Stimulated activated CD8-positive, alpha-beta memory T cell treated with anti-CD3 and anti-CD28 coated beads, Interleukin-4, amount 100 ng/mL, for 1 hour (primary cell): Measurements from ENCODE around the gene CHD1.
"Not testable (repeated sequence)": the region's sequence is repeated elsewhere in the genome, so short reads cannot be mapped to it uniquely, and the experiment has no call there.

Experiments
- DNase-seq, 2 donors: peaks; one replicate each; pipeline ENCODE4 v3.0.0-alpha.2; 2020; ENCODE audit warnings: low read depth in 2 of 2, low spot score in 1 of 2

Gene CHD1

DNA sequence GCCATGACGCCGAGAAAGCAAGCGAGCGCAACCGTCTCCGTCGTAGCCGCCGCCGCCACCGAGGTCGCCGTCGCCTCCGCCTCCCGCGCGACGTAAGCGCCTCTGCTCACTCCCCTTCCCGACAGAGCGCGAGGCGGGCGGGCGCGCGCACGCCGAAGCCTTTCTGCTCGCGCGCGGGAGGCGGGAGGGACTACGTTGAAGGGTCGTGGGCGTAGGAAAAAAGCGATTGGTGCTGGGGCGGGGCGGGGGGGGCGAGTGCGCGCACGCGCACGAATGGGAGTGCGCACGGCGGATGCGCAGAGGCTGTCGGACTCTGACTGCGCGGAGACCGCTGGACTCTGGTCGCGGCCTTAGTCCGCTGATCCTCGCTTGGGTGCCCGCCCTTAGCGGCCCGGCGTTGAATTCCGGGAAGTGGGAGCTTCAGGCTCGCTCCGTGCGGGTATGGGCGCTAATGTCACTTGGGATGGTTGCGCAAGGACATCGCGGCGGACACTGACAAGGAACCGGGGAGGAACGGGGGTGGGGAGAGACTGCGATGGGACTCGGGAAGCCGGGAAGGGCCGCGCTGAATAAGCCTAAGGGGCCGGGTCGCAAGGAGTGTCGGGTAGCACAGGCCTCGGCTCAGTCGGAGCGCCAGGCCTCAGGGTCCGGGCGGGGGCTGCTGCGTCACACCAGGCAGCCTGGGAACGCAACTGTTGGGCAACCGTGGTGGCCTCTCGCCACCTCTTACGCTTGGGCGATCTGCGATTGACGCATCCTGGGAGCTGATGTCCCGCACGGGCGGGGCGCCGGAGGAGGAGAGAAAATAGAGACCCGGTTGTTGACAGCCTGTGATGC is at the start of gene CHD1:
CHD1 (minus strand) TSS at position 135 of the 837 bp plus-strand sequence. CDS start 2,621 bp downstream, outside the sequence.
- DNase-seq, result peak; percentile 84 to 92

DNA sequence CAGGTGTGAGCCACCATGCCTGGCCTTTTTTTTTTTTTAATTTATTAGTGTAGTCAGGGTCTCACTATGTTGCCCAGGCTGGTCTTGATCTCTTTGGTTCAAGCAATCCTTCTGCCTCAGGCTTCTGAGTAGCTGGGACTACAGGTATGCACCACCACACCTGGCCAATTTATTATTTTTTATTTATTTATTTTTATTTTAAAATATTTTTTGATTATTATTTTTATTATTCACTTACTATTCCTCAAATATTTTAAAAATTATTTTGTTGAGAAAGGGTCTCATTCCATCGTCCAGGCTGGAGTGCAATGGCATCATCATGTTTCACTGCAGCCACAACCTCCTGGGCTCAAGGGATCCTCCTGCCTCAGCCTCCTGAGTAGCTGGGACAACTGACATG is 49.7 kb upstream of the CHD1 start:
- DNase-seq, result no peak

DNA sequence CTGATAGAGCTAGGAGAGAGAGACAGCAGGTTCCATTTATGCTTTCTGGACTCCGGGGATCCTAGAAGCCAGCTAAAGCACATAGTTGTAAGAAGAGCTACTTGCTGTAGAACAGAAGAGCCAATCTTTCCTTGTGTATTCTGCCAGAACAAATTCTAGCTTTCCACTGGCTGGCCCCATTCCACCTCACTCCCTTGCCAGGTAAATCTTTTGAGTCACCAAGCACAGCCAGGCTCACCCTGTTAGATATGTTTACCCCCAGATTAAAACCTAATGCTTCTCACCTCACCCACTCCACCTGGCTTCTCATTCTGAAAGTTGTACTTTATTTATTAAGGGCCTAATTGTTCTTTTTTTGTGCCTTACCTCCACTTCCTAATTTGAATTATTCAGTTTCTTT is 48.9 kb upstream of the CHD1 start:
- no peak for DNase-seq

DNA sequence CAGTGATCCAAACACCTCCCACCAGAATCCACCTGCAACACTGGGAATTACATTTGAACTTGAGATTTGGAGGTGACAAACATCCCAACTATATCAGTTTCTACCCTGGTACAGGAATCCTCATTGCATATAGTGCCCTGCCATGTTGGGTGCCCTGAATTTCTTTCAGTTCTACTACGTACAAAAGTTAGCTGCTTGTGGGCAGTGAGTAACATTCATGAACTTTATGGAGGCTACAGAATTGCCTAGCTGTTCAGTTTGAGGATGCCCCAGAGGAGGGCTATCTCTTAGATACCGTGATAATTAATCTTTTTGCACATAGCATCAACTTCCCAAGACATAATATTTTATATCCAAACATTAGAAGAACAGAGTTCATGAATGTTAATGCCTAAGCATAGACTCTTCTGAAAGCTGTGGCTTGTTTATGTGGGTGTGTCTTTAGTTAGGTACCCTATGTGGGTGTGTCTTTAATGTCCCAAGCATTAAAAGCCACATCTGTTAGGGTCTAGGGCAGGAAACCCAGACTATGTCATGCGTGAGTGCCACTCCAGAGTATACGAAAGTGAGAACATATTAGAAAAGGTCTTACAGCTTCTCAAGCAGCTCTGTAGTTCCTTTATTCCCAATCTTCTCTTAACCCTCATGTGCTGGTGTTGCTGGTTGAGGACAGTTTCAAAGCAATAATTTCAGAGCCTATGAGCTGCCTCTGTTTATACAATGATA is 47.0 kb upstream of the CHD1 start:
- DNase-seq, result no peak

DNA sequence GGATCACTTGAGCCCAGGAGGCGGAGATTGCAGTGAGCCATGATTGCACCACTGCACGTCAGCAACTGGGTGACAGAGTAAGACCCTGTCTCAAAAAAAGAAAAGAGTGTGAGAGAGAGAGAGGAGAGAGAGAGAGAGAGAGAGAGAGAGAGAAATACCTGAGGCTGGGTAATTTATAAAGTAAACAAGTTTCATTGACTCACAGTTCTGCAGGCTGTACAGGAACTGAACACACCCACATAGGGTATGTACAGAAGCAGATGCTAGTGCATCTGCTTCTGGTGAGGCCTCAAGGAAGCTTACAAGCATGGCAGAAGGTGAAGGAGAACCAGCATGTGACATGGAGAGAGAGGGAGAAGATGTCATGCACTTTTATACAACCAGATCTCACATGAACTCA is 46.4 kb upstream of the CHD1 start:
- DNase-seq, result no peak

DNA sequence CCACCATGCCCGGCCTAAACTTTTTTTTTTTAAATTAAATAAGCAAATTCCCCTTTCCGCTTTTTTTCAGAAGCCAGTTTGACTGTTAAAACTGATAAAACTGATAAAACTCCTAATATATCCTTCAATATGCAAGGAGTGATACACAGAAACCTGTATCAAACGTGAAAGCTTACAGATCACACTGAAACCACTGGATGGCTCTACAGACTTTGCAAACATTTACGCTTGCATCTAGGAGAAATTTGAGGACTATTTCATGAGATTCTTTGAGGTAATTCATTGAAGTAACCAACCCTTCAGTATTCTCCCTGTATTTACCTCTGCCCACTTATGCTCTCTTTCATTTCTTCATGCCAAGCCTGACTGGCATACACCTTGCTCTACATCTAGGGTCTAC is 40.6 kb upstream of the CHD1 start:
- DNase-seq, result no peak

DNA sequence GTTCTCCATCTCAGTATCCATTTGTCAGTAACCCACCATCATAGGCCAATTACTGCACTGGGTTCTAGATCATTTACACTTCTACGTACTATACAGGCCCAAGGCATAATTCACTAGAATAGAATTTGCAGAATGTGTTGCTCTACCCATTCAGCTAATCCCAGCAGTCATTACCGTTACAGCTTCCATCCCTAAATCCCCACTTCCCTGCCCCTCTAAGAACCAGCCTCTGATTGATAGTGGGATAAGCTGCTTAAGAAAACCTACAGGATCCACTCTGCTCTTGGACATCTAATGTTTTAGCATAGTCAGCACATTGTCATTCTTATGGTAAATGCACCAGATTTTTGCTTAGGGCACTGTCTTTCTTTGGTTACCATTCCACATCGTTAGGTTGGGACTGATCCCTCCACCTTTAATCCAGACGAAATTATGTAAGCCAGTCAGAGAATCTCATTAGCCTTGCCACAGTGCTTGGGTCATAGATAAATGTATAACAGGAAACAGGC is 39.3 kb upstream of the CHD1 start:
- no peak for DNase-seq

DNA sequence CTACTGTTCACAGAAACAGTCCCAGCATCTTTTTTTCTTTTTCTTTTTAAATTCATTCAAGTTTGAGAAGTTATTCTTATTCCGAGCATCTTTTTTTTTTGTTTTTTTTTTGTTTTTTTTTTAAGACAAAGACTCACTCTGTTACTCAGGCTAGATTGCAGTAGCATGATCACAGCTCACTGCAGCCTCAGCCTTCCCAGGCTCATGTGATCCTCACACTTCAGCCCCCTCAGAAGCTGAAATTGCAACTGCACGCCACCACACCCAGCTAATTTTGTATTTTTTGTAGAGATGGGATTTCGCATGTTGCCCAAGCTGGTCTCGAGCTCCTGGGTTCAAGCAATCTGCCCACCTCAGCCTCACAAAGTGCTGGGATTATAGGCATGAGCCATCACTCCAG is 36.4 kb upstream of the CHD1 start:
- DNase-seq, result no peak

DNA sequence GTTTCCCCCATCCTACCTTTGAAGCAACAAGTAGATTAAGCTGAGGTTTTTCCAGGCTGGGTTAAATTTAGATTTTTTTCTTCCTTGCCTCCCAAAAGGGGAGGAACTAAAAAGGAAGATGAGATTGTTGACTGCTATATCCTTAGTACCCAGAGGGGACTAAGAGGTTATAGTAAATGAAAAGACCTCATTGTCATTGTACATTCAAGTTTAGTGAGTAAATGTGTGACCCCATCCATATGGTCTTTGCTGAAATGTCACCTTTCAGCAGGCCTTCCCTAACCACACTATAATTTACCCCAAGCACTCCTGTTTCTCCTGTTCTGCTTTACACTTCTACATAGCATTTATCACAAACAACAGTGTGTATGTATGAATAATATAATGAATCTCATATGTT is 35.8 kb upstream of the CHD1 start:
- DNase-seq, result no peak

DNA sequence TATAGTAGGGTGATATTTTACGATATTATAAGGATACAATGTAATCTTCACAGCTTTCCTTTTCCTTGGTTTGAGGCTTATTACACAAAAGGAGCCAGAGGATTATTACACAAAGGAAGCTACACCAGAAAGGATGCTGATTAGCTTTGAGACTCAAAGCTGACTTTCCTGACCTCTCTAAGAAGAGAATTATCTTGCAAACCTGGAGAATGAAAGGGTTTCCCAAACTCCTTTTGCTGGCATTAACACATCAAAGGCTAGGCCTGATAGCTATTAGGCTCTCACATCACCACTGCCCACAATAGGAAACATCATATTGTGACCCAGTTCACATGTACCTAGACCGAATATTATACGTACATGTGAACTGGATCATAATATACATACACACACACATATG is 34.2 kb upstream of the CHD1 start:
- DNase-seq, result no peak

DNA sequence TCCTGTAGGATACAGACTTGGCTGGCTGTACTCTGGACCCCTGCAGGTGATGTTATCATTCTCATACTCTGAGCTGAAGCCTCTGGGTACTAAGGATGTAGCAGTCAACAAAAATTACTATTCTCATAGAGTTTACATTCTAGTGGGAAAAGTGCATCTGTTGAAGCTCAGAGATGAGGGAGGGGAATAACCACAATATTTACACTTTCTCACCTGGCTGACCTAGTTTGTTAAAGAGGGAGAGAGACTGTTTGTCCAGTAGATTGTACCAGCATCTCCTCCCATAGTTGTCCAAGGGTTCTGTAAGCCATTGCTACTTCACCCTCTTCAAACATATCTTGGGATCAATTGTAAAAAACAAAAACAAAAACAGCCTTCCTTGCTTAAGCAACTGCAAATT is 33.8 kb upstream of the CHD1 start:
- DNase-seq, result no peak

DNA sequence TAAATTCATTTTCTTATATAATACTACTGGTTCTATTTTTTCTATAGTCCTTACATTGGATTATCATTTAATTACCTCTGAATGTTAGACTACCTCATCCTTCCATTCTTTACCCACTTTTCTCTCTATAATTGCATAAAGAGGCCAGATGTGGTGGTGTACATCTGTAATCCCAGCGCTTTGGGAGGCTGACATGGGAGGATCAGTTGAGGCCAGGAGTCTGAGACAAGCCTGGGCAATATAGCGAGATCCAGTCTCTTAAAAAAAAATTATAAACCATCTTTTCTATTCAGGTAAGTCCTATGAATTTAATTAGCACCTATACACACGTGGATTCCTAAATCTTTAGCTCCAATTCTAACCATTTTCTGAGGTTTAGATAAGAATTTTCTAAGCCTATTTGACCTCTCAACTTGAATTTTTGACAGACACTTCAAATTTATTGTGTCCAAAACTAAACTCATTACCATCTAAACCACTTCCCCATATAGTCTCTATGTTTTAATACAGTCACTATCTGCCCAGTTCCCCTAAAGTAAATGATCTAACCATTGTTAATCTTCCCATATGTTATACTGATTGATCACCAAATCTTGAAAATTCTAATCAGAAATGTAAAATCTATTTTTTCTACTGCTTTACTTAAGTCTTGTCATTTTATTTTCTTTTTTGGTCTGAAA is 33.0 kb upstream of the CHD1 start:
- no peak for DNase-seq

DNA sequence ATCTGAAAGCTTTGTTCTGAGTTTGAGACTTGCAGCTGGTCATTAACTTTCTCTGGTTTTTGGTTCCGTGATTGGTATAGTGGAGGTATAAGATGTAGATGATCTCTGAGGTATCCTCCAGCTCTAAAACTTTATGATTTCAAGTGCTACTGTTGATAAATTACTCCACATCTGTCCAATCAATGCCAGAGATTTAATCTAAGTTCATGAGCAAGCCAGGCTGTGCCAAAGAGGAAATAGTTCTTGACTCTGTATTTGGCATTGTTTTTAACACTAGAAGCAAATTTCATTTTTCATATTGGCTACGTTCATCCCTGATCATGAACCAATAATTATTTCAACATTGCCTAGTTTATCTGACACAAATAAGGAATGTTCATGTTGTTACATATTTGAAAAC is 28.5 kb upstream of the CHD1 start:
- no peak for DNase-seq

DNA sequence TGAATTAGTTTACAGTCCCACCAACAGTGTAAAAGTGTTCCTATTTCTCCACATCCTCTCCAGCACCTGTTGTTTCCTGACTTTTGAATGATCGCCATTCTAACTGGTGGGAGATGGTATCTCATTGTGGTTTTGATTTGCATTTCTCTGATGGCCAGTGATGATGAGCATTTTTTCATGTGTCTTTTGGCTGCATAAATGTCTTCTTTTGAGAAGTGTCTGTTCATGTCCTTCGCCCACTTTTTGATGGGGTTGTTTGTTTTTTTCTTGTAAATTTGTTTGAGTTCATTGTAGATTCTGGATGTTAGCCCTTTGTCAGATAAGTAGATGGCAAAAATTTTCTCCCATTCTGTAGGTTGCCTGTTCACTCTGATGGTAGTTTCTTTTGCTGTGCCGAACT is 27.1 kb upstream of the CHD1 start:
- DNase-seq, result not testable (repeated sequence)

DNA sequence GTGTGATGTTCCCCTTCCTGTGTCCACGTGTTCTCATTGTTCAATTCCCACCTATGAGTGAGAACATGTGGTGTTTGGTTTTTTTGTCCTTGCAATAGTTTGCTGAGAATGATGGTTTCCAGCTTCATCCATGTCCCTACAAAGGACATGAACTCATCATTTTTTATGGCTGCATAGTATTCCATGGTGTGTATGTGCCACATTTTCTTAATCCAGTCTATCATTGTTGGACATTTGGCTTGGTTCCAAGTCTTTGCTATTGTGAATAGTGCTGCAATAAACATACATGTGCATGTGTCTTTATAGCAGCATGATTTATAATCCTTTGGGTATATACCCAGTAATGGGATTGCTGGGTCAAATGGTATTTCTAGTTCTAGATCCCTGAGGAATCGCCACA is 26.7 kb upstream of the CHD1 start:
- DNase-seq, result not testable (repeated sequence)

DNA sequence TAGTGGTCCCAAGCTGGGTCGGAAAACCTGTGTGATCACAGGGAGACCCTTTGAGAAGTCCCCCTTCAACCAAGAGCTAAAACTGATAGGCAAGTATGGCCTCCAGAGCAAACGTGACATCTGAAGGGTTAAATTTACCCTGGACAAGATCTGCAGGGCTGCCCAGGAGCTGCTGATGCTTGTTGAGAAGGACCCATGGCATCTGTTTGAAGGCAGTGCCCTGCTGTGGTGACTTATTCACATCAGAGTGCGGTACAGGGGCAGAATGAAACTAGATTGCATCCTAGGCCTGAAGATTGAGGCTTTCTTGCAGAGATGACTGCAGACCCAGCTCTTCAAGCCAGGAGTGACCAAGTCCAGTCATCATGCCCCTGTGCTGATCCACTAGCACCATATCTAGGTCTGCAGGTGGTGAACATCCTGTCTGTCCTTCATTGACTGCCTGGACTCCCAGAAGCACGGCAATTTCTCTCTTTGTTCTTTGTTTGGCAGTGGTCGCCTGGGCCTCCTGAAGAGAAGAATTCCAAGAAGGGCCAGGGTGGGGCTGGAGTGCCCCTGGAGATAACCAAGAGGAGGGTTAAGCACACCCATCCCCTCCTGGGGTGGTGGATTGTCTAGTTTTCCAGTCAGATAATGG is 25.7 kb upstream of the CHD1 start:
- no peak for DNase-seq

DNA sequence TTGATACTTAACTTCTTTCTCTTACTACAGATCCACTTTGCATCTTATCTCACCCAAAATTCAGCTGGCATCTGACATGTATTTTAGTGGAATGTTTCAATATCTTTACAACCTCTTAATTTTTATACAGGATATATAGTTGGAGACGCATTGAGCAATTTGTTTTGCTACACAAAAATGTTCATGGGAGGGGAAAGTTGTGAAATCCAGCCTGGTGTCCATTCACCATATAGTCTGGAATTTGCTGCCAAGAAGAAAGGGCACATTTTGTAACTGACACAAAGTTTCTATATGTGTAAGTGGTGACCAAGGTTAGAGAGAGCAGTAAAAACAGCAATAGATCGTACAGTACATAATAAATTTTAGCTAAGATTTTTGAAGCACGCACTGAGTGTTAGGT is 14.0 kb upstream of the CHD1 start:
- DNase-seq, result no peak

DNA sequence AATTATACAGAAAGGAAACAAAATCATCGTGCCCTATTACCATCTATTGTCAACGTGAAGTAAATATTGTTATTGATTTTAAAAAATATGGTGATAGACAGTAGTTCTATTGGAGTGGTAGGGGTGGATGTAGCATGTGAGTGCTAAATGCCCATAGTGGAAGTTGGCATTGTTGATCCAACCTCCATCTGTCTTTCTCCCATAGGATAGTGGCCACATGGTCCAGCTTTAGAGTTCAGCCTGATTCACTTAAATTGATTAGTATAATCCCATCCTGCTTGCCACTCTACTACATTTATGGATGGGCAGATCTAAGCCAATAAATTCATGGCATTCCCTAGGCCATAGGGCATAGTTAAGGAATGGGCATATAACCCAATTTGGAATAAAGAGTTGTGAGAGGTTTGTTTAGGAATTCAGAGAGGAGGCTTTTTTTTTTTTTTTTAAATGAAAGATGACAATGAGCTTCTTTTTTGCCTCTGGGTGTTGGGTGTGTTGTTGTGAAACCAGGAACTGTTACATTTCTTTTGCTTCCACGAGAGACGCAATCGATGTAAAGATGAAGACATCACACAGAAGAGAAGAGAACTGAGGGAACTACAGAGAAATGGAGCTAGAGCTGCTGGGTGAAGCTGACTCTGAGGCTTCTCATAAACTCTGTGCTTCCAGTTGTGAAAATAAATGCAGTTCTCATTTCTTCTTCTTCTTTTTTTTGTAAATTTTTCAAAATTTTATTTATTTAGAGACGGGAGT is 12.5 kb upstream of the CHD1 start:
- no peak for DNase-seq

DNA sequence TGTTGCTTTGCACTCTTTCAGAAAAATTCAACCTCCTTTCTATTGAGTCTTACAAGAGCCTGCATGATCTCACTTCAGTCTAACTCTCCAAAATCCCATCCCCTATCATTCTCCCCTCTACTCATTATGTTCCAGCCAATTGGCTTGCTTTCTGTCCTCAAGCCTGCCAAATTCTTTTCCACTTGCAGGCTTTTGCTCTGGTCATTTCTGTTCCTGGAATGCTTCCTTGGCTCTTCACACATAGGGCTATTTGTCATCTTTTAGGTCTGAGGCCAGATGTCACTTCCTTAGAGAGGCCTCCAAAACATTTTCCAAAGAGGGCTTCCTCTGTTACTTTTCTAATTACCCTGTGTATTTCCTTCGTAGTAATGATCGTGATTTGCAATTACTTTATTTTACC is 11.8 kb upstream of the CHD1 start:
- no peak for DNase-seq

DNA sequence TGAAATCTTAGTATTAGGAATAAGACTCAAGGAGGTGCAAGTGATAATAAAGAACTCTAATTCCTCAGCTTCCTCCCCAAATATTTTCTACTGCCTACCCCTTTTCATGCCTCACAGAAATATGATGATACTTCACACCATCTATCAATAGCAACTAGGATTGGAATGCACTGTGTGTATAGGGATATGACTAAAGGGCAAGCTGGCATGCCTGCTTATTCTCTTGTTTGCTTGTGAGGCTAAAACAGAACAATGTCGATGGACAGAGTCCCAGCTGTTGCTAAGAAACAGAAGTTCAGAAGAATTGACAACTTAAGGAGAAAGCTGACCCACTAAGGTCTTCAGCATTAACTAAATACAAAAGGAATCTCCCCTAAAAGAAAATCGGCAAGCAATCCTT is 9.7 kb upstream of the CHD1 start:
- DNase-seq, result no peak
